OCI-LY7 (cell line): ENCODE measurements around the gene ABLIM1.

Source experiments
- EZH2phosphoT487 ChIP-seq: fragments of 200-600 bp; sonication (generic); IDR thresholded peaks from 2 replicates; pipeline ENCODE4 v1.6.1; 2018; ENCODE audit warnings: low read depth, borderline replicate concordance, mild to moderate bottlenecking, mixed run types, antibody characterized with exemption, low read length, moderate library complexity, mixed read lengths
- TF ChIP-seq, protein P1 (sequence below): fragments of 200-600 bp; sonication (generic); conservative IDR thresholded peaks from 2 replicates; pipeline ENCODE4 v1.5.1; 2014; ENCODE audit warnings: mild to moderate bottlenecking, antibody characterized with exemption, low read length, moderate library complexity, mixed read lengths

DNA sequence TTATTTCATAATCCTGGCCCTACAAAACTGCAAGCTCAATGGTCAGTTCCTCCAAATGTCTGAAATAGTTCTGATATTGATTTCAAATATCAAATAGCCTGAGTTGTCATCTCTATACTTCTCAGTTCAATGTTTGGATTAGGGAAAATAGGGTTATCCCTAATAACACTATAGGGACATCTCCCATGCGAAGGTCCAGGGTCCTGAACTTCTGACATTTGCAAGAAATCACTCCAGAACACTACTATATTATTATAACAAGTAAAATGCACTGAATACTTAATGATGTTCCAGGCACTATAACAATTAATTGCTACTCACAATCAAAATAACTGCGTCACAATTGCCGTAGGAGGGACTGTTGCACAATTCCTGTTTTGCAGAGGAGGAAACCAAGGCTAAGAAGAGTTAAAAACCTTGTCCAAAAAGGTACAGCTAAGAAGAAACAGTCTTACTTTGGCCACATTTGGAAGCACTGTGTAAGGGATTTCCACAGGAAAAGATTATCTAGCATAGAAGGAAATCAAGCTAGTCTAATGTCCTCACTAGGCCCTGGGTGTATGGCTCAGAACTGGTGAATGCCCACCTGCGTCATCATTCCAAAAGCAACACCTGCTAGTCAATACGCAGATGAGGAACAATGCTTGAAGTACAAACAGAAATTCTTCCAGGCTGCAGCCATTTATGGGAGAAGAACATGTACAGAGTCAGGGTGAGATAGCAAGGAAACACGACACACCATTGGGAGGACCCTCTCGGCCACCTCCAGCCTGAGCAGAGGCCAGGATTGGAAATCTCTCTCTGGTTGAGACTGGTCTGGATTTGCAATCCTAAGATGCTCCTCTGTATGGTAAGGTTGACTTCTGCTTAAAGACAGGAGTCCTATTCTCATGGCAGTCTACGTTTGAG, 48.3 kb downstream of the ABLIM1 start:
- TF ChIP-seq, protein P1, sequence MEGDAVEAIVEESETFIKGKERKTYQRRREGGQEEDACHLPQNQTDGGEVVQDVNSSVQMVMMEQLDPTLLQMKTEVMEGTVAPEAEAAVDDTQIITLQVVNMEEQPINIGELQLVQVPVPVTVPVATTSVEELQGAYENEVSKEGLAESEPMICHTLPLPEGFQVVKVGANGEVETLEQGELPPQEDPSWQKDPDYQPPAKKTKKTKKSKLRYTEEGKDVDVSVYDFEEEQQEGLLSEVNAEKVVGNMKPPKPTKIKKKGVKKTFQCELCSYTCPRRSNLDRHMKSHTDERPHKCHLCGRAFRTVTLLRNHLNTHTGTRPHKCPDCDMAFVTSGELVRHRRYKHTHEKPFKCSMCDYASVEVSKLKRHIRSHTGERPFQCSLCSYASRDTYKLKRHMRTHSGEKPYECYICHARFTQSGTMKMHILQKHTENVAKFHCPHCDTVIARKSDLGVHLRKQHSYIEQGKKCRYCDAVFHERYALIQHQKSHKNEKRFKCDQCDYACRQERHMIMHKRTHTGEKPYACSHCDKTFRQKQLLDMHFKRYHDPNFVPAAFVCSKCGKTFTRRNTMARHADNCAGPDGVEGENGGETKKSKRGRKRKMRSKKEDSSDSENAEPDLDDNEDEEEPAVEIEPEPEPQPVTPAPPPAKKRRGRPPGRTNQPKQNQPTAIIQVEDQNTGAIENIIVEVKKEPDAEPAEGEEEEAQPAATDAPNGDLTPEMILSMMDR, result no peak
- no peak for TF ChIP-seq EZH2phosphoT487
